Naive B cell (primary cell): ENCODE data around the gene TMEM45A. TPM values are rescaled to one million over a fixed set of nuclear protein-coding genes. Genes with fewer than 3 reads are reported as not detected.
"Not testable (repeated sequence)": the region's sequence is repeated elsewhere in the genome, so short reads cannot be mapped to it uniquely, and the experiment has no call there.

Source experiments
- ATAC-seq, 2 donors: fragments of 150-1000 bp; cut with Tn5 transposase; 2 replicates each; pipeline ENCODE4 v1.10.0; 2021; ENCODE audit warnings: low read depth in 2 of 2, mild to moderate bottlenecking in 2 of 2, moderate library complexity in 2 of 2
- DNase-seq: peaks from one replicate; pipeline ENCODE4 v3.0.0; 2022
- H3K27ac Mint-ChIP-seq, 6 donors: one replicate each; pipeline ENCODE4 v1.8.0; 2020 to 2022; ENCODE audit warnings: mild to moderate bottlenecking in 6 of 6, mixed read lengths in 6 of 6, moderate library complexity in 5 of 6, inconsistent platforms in 2 of 6
- H3K27me3 Mint-ChIP-seq, 3 donors: one replicate each; pipeline ENCODE4 v1.8.0; 2021 to 2022; ENCODE audit warnings: mixed read lengths in 3 of 3, mild to moderate bottlenecking in 1 of 3
- H3K36me3 Mint-ChIP-seq, 2 donors: one replicate each; pipeline ENCODE4 v1.8.0; 2020 to 2022; ENCODE audit warnings: mixed read lengths in 2 of 2, inconsistent platforms in 1 of 2, mild to moderate bottlenecking in 1 of 2
- H3K4me1 Mint-ChIP-seq, 3 donors: one replicate each; pipeline ENCODE4 v1.8.0; 2020 to 2022; ENCODE audit warnings: mixed read lengths in 3 of 3, inconsistent platforms in 1 of 3, mild to moderate bottlenecking in 1 of 3, moderate library complexity in 1 of 3
- H3K4me3 Mint-ChIP-seq, 8 donors: one replicate each; pipeline ENCODE4 v1.8.0; 2020 to 2022; ENCODE audit warnings: mild to moderate bottlenecking in 8 of 8, mixed read lengths in 8 of 8, moderate library complexity in 8 of 8, inconsistent platforms in 2 of 8
- H3K9me3 Mint-ChIP-seq, 7 donors: one replicate each; pipeline ENCODE4 v1.8.0; 2020 to 2022; ENCODE audit warnings: mixed read lengths in 7 of 7, mild to moderate bottlenecking in 5 of 7, inconsistent platforms in 2 of 7, moderate library complexity in 1 of 7
- polyA plus RNA-seq, 6 donors: library from polyadenylated mRNA; unstranded; fragments of 300-500 nt; fragmentation: Illumina TruSeq; gene quantifications; one replicate each; pipeline ENCODE4 v1.2.3, GENCODE V29; 2021; ENCODE audit warnings: low read depth in 6 of 6

Gene TMEM45A
- polyA plus RNA-seq, 6 donors from 2014 or later: 0.05 TPM; not detected in 5

DNA sequence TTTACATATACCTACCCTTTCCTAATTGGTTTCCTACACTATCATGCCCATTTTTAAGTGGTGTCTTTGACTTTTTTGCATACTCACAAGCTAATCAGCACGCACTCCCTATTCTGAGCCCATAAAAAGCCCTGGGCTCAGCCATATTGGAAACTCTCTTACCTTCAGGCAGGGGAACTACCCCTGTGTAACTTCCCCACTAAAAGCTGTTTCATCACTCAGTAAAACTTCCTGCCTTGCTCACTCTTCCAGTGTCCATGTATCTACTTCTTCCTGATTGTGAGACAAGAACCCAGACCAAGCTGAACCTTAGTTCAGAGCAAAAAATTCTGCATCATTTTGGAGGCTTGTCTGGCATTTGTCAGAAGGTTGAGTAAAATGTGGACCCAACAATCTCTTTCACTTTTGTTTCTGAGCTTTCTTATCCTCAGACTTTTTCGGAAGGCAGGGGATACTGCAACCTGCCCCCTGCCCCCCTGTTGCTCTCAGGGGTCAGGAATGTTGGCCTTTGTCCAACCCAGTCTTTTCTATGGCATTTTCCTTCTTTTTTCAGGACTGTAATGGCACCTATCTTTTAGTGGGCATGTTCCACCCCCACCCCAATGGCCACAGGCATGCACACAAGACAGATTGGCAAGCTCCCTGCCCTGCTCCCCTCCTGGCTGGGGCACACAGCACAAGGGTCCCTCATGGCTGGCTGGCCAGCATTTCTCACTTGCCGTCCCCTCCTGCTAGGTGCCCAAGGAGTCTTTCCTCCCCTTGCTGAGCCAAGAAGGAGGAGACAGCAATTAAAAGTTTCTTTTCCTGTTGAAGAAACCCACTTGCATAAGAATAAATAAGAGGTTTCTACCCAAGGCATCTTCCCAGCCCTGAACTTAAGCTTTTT is 26.3 kb upstream of the TMEM45A start:
- no peak for ATAC-seq
- H3K4me3 Mint-ChIP-seq: no peak overlapping the region

GRCh38 chr3:100467133-100467532 is 25.3 kb upstream of the TMEM45A start:
- Mint-ChIP-seq H3K27me3 (peaks cover 0 to 6% (median 5%) of the 10 kb centered on the region in 3 donors), H3K4me1 (peaks cover 0 to 6% (median 0%) of the 10 kb centered on the region in 3 donors), H3K4me3 (no peak overlapping the region), H3K9me3 (peaks cover 3 to 40% (median 14%) of the 10 kb centered on the region in 7 donors), H3K36me3 (peaks cover 0 to 8% of the 10 kb centered on the region in 2 donors), H3K27ac (no peak overlapping the region)
- ATAC-seq: no peak
- no peak for DNase-seq

More for the DNA sequence above, 26.3 kb upstream of the TMEM45A start:
- peaks cover 0 to 8% of the 10 kb centered on the region in 2 donors for H3K36me3 Mint-ChIP-seq
- H3K9me3 Mint-ChIP-seq: peaks cover 3 to 35% (median 14%) of the 10 kb centered on the region in 7 donors
- no peak for DNase-seq
- peaks cover 0 to 6% (median 0%) of the 10 kb centered on the region in 3 donors for H3K4me1 Mint-ChIP-seq
- no peak overlapping the region for H3K27ac Mint-ChIP-seq
- peaks cover 0 to 15% (median 6%) of the 10 kb centered on the region in 3 donors for H3K27me3 Mint-ChIP-seq

DNA sequence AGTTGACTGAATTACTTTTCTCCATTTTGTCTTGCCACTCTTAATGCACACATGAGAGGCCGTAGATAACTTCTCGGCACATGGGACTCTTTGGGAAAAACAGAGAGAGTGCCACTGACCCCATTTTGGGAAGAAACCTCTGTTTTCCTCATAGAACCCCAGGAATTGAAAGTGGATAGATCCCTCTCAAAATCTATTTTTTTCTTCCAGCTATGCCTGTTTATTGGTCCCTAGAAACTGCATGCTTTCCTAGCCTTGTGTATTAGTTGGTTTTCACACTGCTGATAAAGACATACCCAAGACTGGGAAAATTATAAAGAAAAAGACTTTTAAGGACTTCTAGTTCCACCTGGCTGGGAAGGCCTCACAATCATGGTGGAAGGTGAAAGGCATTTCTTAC is 23.7 kb upstream of the TMEM45A start:
- Mint-ChIP-seq H3K27ac (no peak overlapping the region), H3K4me1 (peaks cover 0 to 6% (median 0%) of the 10 kb centered on the region in 3 donors), H3K36me3 (peaks cover 0 to 8% of the 10 kb centered on the region in 2 donors), H3K4me3 (no peak overlapping the region), H3K27me3 (peaks cover 0 to 6% (median 5%) of the 10 kb centered on the region in 3 donors), H3K9me3 (peaks cover 5 to 40% (median 15%) of the 10 kb centered on the region in 7 donors)
- ATAC-seq: no peak
- no peak for DNase-seq

DNA sequence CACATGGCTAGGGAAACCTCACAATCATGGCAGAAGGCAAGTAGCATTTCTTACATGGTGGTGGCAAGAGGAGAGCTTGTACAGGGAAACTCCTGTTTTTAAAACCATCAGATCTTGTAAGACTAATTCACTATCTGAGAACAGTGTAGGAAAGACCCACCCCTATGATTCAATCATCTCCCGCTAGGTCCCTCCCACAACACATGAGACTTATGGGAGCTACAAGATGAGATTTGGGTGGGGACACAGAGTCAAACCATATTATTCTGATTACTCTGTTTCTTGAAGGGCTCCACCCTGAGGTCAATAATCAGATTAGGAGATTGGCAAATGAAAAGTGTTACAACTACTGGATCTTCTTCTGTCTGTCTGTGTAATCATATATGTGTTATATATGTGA is 21.5 kb upstream of the TMEM45A start:
- H3K36me3 Mint-ChIP-seq: peaks cover 0 to 8% of the 10 kb centered on the region in 2 donors
- peaks cover 0 to 14% (median 5%) of the 10 kb centered on the region in 3 donors for H3K27me3 Mint-ChIP-seq
- peaks cover 5 to 40% (median 15%) of the 10 kb centered on the region in 7 donors for H3K9me3 Mint-ChIP-seq
- H3K4me3 Mint-ChIP-seq: no peak overlapping the region
- DNase-seq (no peak), ATAC-seq (no peak)
- peaks cover 0 to 6% (median 0%) of the 10 kb centered on the region in 3 donors for H3K4me1 Mint-ChIP-seq
- no peak overlapping the region for H3K27ac Mint-ChIP-seq

GRCh38 chr3:100471444-100471843 is 21.0 kb upstream of the TMEM45A start:
- Mint-ChIP-seq H3K27ac (no peak overlapping the region), H3K4me3 (no peak overlapping the region), H3K36me3 (peaks cover 0 to 8% of the 10 kb centered on the region in 2 donors), H3K9me3 (peaks cover 5 to 40% (median 15%) of the 10 kb centered on the region in 7 donors), H3K4me1 (peaks cover 0 to 2% (median 0%) of the 10 kb centered on the region in 3 donors), H3K27me3 (peaks cover 0 to 19% (median 5%) of the 10 kb centered on the region in 3 donors)
- DNase-seq: no peak
- ATAC-seq: no peak

DNA sequence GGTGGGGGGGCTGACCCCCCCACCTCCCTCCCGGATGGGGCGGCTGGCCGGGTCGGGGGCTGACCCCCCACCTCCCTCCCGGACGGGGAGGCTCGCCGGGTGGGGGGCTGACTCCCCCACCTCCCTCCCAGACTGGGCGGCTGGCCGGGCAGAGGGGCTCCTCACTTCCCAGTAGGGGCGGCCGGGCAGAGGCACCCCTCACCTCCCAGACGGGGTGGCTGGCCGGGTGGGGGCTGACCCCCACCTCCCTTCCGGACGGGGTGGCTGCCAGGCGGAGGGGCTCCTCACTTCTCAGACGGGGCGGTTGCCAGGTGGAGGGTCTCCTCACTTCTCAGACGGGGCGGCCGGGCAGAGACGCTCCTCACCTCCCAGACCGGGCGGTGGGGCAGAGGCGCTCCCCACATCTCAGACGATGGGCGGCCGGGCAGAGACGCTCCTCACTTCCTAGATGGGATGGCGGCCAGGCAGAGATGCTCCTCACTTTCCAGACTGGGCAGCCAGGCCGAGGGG is 14.5 kb upstream of the TMEM45A start:
- ATAC-seq: not testable (repeated sequence)

DNA sequence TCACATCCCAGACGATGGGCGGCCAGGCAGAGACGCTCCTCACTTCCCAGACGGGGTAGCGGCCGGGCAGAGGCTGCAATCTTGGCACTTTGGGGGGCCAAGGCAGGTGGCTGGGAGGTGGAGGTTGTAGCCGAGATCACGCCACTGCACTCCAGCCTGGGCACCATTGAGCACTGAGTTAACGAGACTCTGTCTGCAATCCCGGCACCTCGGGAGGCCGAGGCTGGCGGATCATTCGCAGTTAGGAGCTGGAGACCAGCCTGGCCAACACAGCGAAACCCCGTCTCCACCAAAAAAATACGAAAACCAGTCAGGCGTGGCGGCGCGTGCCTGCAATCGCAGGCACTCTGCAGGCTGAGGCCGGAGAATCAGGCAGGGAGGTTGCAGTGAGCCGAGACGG is 13.9 kb upstream of the TMEM45A start:
- not testable (repeated sequence) for H3K9me3 Mint-ChIP-seq, H3K36me3 Mint-ChIP-seq, H3K27ac Mint-ChIP-seq, ATAC-seq, H3K4me3 Mint-ChIP-seq, DNase-seq, H3K4me1 Mint-ChIP-seq
- H3K27me3 Mint-ChIP-seq: peaks cover 5 to 28% (median 16%) of the 10 kb centered on the region in 3 donors

More for the DNA sequence above, 14.5 kb upstream of the TMEM45A start:
- H3K27me3 Mint-ChIP-seq: peaks cover 0 to 22% (median 14%) of the 10 kb centered on the region in 3 donors
- H3K36me3 Mint-ChIP-seq, H3K4me1 Mint-ChIP-seq, H3K27ac Mint-ChIP-seq, DNase-seq, H3K4me3 Mint-ChIP-seq, H3K9me3 Mint-ChIP-seq: not testable (repeated sequence)

DNA sequence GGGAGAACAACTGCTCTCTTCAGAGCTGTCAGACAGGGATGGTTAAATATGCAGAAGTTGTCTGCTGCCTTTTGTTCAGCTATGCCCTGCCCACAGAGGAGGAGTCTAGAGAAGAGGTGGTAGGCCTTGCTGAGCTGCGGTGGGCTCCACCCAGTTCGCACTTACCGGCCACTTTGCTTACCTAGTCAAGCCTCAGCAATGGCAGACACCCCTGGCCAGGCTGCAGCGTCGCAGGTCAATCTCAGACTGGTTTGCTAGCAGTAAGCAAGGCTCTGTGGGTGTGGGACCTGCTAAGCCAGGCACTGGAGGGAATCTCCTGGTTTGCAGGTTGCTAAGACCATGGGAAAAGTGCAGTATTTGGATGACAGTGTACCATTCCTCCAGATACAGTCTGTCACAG is 12.3 kb upstream of the TMEM45A start:
- no peak for DNase-seq
- Mint-ChIP-seq H3K36me3 (no peaks in the 10 kb centered on the region), H3K27me3 (peaks cover 18 to 38% (median 19%) of the 10 kb centered on the region in 3 donors), H3K27ac (no peak overlapping the region), H3K4me1 (no peaks in the 10 kb centered on the region), H3K9me3 (peaks cover 0 to 3% (median 0%) of the 10 kb centered on the region in 7 donors), H3K4me3 (no peak overlapping the region)
- ATAC-seq: no peak

- Mint-ChIP-seq H3K27me3 (peaks cover 18 to 29% (median 22%) of the 10 kb centered on the region in 3 donors), H3K27ac (no peak overlapping the region), H3K4me3 (no peak overlapping the region), H3K36me3 (no peaks in the 10 kb centered on the region), H3K4me1 (no peaks in the 10 kb centered on the region), H3K9me3 (peaks cover 0 to 3% (median 0%) of the 10 kb centered on the region in 7 donors)
- DNase-seq (no peak), ATAC-seq (no peak)
Measured at GRCh38 chr3:100482176-100482575, 10.2 kb upstream of the TMEM45A start.

DNA sequence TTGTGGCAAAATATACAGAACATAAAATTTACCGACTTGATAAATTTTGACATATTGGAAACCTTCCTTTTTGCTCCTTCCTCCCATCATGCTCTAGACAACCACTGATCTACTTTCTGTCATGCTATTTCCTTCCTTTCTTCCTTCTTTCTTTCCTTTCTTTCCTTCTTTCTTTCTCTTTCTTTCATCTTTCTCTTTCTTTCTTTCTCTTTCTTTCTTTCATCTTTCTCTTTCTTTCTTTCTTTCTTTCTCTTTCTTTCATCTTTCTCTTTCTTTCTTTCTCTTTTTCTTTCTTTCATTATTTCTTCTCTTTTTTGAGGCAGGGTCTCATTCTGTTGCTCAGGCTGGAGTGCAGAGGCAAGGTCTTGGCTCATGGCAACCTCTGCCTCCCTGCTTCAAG is 8.9 kb upstream of the TMEM45A start:
- Mint-ChIP-seq H3K4me3 (no peak overlapping the region), H3K9me3 (peaks cover 0 to 3% (median 0%) of the 10 kb centered on the region in 7 donors), H3K36me3 (no peaks in the 10 kb centered on the region), H3K27me3 (peaks cover 18 to 29% (median 22%) of the 10 kb centered on the region in 3 donors), H3K27ac (no peak overlapping the region), H3K4me1 (no peaks in the 10 kb centered on the region)
- ATAC-seq (no peak), DNase-seq (no peak)

- no peak for ATAC-seq
- Mint-ChIP-seq H3K9me3 (no peaks in the 10 kb centered on the region), H3K4me1 (peaks cover 0 to 4% (median 2%) of the 10 kb centered on the region in 3 donors), H3K36me3 (no peaks in the 10 kb centered on the region), H3K27ac (no peak overlapping the region), H3K27me3 (peaks cover 9 to 32% (median 22%) of the 10 kb centered on the region in 3 donors), H3K4me3 (no peak overlapping the region)
- DNase-seq: no peak
Measured at GRCh38 chr3:100486808-100487207, 5.6 kb upstream of the TMEM45A start.

GRCh38 chr3:100489118-100489517 is 3.3 kb upstream of the TMEM45A start:
- H3K27me3 Mint-ChIP-seq: peaks cover 0 to 15% (median 13%) of the 10 kb centered on the region in 3 donors
- H3K4me1 Mint-ChIP-seq: peaks cover 0 to 18% (median 13%) of the 10 kb centered on the region in 3 donors
- no peak overlapping the region for H3K4me3 Mint-ChIP-seq
- no peak for ATAC-seq
- no peaks in the 10 kb centered on the region for H3K36me3 Mint-ChIP-seq
- DNase-seq: no peak
- no peaks in the 10 kb centered on the region for H3K9me3 Mint-ChIP-seq
- H3K27ac Mint-ChIP-seq: peak overlapping the region in 1 of 6 donors; percentile 2

GRCh38 chr3:100496711-100497261 is 4.4 kb downstream of the TMEM45A start:
- no peaks in the 10 kb centered on the region for H3K9me3 Mint-ChIP-seq
- DNase-seq (no peak), ATAC-seq (no peak)
- H3K4me3 Mint-ChIP-seq: no peak overlapping the region
- H3K27ac Mint-ChIP-seq: no peak overlapping the region
- H3K4me1 Mint-ChIP-seq: peaks cover 6 to 24% (median 14%) of the 10 kb centered on the region in 3 donors
- peaks cover 15 to 23% (median 21%) of the 10 kb centered on the region in 3 donors for H3K27me3 Mint-ChIP-seq
- no peaks in the 10 kb centered on the region for H3K36me3 Mint-ChIP-seq
